Prostate gland (tissue), 2 donors: Measurements from ENCODE around the gene SPINK6. TPM values are rescaled to one million over a fixed set of nuclear protein-coding genes. Genes with fewer than 3 reads are reported as not detected.

Experiments used
- DNase-seq: peaks from one replicate; pipeline ENCODE4 v3.0.0-alpha.2; 2019; ENCODE audit warnings: low spot score
- H3K27ac ChIP-seq, 2 donors: fragments of 200-600 bp; sonication (generic); 2 replicates each; pipeline ENCODE4 v1.5.1; 2017 to 2019
- H3K27me3 ChIP-seq: fragments of 200-600 bp; sonication (generic); replicated peaks from 2 replicates; pipeline ENCODE4 v1.5.1; 2019; ENCODE audit not compliant: insufficient read depth
- H3K36me3 ChIP-seq, 2 donors: fragments of 200-600 bp; sonication (generic); 1 replicate in 1 of 2; 2 replicates in 1 of 2; pipeline versions ENCODE4 v1.5.1 to v1.8.1; 2017 to 2019
- H3K4me1 ChIP-seq: fragments of 200-600 bp; sonication (generic); replicated peaks from 2 replicates; pipeline ENCODE4 v1.5.1; 2019
- H3K4me3 ChIP-seq, 2 donors: fragments of 200-600 bp; sonication (generic); 2 replicates each; pipeline ENCODE4 v1.5.1; 2017 to 2019
- H3K9me3 ChIP-seq: fragments of 200-600 bp; sonication (generic); 2 replicates; pipeline ENCODE4 v1.5.1; 2017
- CTCF ChIP-seq, 4 experiments: fragments of 200-600 bp in 2 of 4; fragments of 450-650 bp in 2 of 4; sonication (generic) in 2 of 4; IDR thresholded peaks; 1 replicate in 3 of 4; 2 replicates in 1 of 4; pipeline ENCODE4 v1.5.1; 2016 to 2019; ENCODE audit warnings: antibody characterized with exemption in 4 of 4, mild to moderate bottlenecking in 2 of 4, moderate library complexity in 2 of 4
- POLR2A ChIP-seq: fragments of 450-650 bp; IDR thresholded peaks from one replicate; pipeline ENCODE4 v1.6.1; 2016; ENCODE audit warnings: antibody characterized with exemption, mild to moderate bottlenecking
- POLR2AphosphoS5 ChIP-seq: sonication (generic); formaldehyde crosslinking; IDR thresholded peaks from one replicate; pipeline ENCODE4 v1.6.1; 2017; ENCODE audit warnings: antibody characterized with exemption
- WGBS: methylation state at CpG from one replicate; pipeline ENCODE4 v1.1.5; 2018; 5-methylcytosine and 5-hydroxymethylcytosine counted together
- intact Hi-C: fragments of 100-400 bp; cut with DNase I; formaldehyde crosslinking; loops from one replicate; pipeline ENCODE4 v1.14.2; 2022
- small RNA-seq, 2 donors: library from RNA; depleted of rRNA; stranded (forward); fragments of <200 nt; gene quantifications; one replicate each; pipeline ENCODE3, GENCODE V24; 2016
- total RNA-seq, 2 donors: library from RNA; depleted of rRNA; stranded (reverse); fragments of >200 nt; gene quantifications; one replicate each; pipeline ENCODE4 v1.1.0, GENCODE V29; 2016

SPINK6 gene
- total RNA-seq, 2 donors from 2014 or later = not detected

DNA sequence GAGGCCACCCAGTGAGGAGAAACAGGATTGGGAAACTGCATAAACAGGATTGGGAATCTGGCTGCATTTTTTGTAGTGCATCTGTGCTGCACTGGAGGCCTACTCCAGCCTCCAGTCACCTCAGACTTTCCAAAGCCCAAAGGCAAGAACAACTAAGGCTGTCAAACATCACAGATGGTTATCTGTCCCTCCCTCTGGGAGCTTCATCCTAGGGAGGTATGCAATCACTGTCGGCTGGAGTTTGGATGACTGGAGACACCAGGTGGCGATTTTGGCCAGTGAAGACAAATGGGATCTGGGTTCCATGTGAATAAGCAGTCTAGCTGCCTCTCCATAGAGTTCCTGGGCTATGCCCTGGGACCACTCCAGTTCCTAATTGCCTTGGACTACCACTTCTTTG is 56.4 kb downstream of the SPINK6 start:
- no peaks in the 10 kb centered on the region for H3K4me1 ChIP-seq
- intact Hi-C loops = no loop called here
- no peak overlapping the region for H3K4me3 ChIP-seq
- no peak for DNase-seq
- no peak overlapping the region for H3K27ac ChIP-seq
- H3K9me3 ChIP-seq = no peaks in the 10 kb centered on the region
- no peak for TF ChIP-seq POLR2AphosphoS5
- no peak for TF ChIP-seq CTCF (IDR thresholded peaks at IDR 0.05)
- no peak for TF ChIP-seq POLR2A
- H3K36me3 ChIP-seq = no peaks in the 10 kb centered on the region
- no peaks in the 10 kb centered on the region for H3K27me3 ChIP-seq
- WGBS = 74% methylated on average over 2 of the region's 2 CpGs

DNA sequence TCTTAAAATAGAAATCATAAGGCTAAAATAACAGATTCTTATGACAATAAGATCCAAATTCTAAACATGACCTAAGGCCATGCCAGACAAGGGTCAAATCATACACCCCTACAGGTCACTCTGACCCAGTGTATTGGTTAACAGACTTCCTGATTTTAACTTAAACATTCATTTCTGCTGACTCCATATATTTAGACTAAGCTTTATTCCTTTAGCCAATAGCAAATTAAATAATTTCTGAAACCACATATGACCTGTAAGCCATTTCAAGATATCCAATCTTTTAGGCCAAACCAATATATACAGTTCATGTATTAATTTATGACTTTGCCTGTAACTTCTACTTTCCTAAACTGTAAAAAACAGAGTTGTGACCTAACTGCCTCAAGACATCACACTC is 58.4 kb downstream of the SPINK6 start:
- H3K9me3 ChIP-seq = no peaks in the 10 kb centered on the region
- DNase-seq = no peak
- H3K4me1 ChIP-seq = no peaks in the 10 kb centered on the region
- no peak overlapping the region for H3K27ac ChIP-seq
- H3K4me3 ChIP-seq = no peak overlapping the region
- TF ChIP-seq POLR2AphosphoS5 = no peak
- TF ChIP-seq CTCF (IDR thresholded peaks at IDR 0.05) = no peak
- TF ChIP-seq POLR2A = no peak
- no peaks in the 10 kb centered on the region for H3K36me3 ChIP-seq
- intact Hi-C loops = no loop called here
- no peaks in the 10 kb centered on the region for H3K27me3 ChIP-seq

Small RNA genes within 50 kb of the gene (small RNA-seq; reads per million reads assigned to genes)
- 0 reads per million in 2 donors for gene HMGN1P16

Other genes starting within 250 kb of the SPINK6 start
- 1 to 10 TPM; 2.6 to 3.7 TPM for gene SPINK5, start 139.1 kb upstream of the SPINK6 start, total RNA-seq
- not detected for gene SPINK14, start 34.5 kb upstream of the SPINK6 start, total RNA-seq
- gene MARCOL, start 35.5 kb downstream of the SPINK6 start, total RNA-seq = not detected
- gene SPINK13, start 65.8 kb downstream of the SPINK6 start, total RNA-seq = not detected
- gene SPINK7, start 109.4 kb downstream of the SPINK6 start, total RNA-seq = not detected
- gene SPINK9, start 132.5 kb downstream of the SPINK6 start, total RNA-seq = not detected
- 10 to 100 TPM; 47.1 to 53.2 TPM for gene FBXO38, start 180.9 kb downstream of the SPINK6 start, total RNA-seq